Right lobe of liver (tissue), 6 donors: ENCODE measurements around the gene HDGFL2. TPM values are rescaled to one million over a fixed set of nuclear protein-coding genes. Genes with fewer than 3 reads are reported as not detected.

Source experiments
- ATAC-seq, 4 donors: fragments of 200-7000 bp; cut with Tn5 transposase; one replicate each; pipeline ENCODE4 v1.9.1; 2020; ENCODE audit warnings: mild to moderate bottlenecking in 4 of 4, moderate library complexity in 4 of 4
- DNase-seq, 3 donors: peaks; one replicate each; pipeline ENCODE4 v3.0.0-alpha.2; 2020
- H3K27ac ChIP-seq, 3 donors: fragments of 200-600 bp; one replicate each; pipeline ENCODE4 v1.8.0; 2022
- H3K27me3 ChIP-seq, 2 donors: fragments of 200-600 bp; one replicate each; pipeline ENCODE4 v1.8.0; 2022
- H3K36me3 ChIP-seq, 4 donors: fragments of 200-600 bp; sonication (generic) in 1 of 4; one replicate each; pipeline versions ENCODE4 v1.5.1 to v1.8.0; 2017 to 2022; ENCODE audit warnings: control low read depth in 1 of 4
- H3K4me1 ChIP-seq, 4 donors: fragments of 200-600 bp; sonication (generic) in 1 of 4; one replicate each; pipeline versions ENCODE4 v1.5.1 to v1.8.0; 2017 to 2022; ENCODE audit warnings: control low read depth in 1 of 4
- H3K4me3 ChIP-seq, 3 donors: fragments of 200-600 bp; one replicate each; pipeline ENCODE4 v1.8.0; 2022
- H3K9me3 ChIP-seq, 4 donors: fragments of 200-600 bp; sonication (generic) in 1 of 4; one replicate each; pipeline versions ENCODE4 v1.5.1 to v1.8.0; 2017 to 2022; ENCODE audit warnings: control low read depth in 1 of 4
- POLR2A ChIP-seq: fragments of 450-650 bp; IDR thresholded peaks from one replicate; pipeline ENCODE4 v1.6.1; 2017; ENCODE audit warnings: antibody characterized with exemption, mild to moderate bottlenecking
- WGBS: methylation state at CpG from one replicate; pipeline ENCODE4 v1.1.6; 2018; ENCODE audit warnings: low coverage, low lambda C conversion rate; ENCODE audit not compliant: insufficient coverage; ENCODE audit errors: missing lambda C conversion rate; 5-methylcytosine and 5-hydroxymethylcytosine counted together
- intact Hi-C, 2 donors: fragments of 100-400 bp; cut with DNase I; formaldehyde crosslinking; loops; one replicate each; pipeline versions ENCODE4 v1.11.2 to v1.14.1; 2022
- total RNA-seq, 6 experiments: library from RNA; depleted of rRNA in 2 of 6; stranded (reverse); fragments of >200 nt in 2 of 6; fragmentation: NEBNext Ultra II Directional in 3 of 6; extraction: Animal tissue kit (Norgen Biotek cat#: 25700) in 3 of 6; gene quantifications; one replicate each; pipeline versions ENCODE4 v1.1.0 to v1.2.4, GENCODE V29; 2016 to 2023
- TF ChIP-seq, protein P1 (sequence below), 4 donors: fragments of 200-600 bp in 3 of 4; fragments of 450-650 bp in 1 of 4; IDR thresholded peaks; one replicate each; pipeline versions ENCODE4 v1.5.1 to v1.8.0; 2016 to 2022; ENCODE audit warnings: antibody characterized with exemption in 4 of 4, mild to moderate bottlenecking in 2 of 4
- donor health status: DM: no; HTN: yes; CAD: no.
- donor health status: DM: no; HTN: no; CAD: no.
- donor health status: DM: no; HTN: no; CAD: no.
- donor health status: DM: no; HTN: yes; CAD: no.
- donor health status: DM: no; HTN: yes; CAD: no.

Gene HDGFL2
- total RNA-seq, 6 experiments from 2014 or later: 8.4 to 16.3 (median 14.0) TPM

DNA sequence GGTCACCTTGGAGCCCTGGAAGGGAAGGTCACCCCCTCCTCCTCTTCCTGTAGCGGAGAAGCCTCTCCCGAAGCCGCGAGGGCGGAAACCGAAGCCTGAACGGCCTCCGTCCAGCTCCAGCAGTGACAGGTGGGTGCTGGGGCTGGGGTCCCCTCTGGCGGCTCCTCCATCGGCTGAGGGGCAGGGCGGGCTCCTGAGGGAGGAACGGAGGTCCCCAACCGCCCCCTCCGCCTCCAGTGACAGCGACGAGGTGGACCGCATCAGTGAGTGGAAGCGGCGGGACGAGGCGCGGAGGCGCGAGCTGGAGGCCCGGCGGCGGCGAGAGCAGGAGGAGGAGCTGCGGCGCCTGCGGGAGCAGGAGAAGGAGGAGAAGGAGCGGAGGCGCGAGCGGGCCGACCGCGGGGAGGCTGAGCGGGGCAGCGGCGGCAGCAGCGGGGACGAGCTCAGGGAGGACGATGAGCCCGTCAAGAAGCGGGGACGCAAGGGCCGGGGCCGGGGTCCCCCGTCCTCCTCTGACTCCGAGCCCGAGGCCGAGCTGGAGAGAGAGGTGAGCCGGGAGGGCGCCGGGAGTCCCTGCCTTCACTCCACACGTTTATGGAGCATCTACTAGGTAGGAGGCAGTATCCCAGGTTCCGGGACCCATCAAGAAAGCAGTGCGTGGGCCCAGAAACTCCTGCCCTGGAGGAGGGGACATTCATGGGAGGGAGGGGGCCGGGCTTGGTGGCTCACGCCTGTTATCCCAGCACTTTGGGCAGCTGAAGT, 22.0 kb downstream of the HDGFL2 start:
- no peak for ATAC-seq
- WGBS: no CpG with 5 or more reads among the region's 61 CpGs

DNA sequence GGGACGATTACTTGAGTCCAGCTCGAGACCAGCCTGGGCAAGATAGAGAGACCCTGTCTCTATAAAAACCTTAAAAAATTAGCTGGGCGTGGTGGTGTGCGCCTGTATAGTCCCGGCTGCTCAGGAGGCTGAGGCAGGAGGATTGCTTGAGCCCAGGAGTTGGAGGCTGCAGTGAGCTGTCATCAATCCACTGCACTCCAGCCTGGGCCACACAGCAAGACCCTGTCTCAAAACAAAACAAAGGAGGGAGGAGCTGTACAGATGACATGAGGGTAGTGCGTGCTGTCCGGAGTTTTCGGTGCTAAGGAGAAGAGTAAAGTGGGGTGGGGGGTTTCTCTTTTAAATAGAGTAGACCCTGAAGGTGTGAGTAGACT, 22.6 kb downstream of the HDGFL2 start:
- Histone ChIP-seq H3K27me3 (no peaks in the 10 kb centered on the region), H3K36me3 (peaks cover 0 to 28% (median 6%) of the 10 kb centered on the region in 4 donors), H3K27ac (no peak overlapping the region), H3K9me3 (no peaks in the 10 kb centered on the region), H3K4me3 (no peak overlapping the region), H3K4me1 (no peaks in the 10 kb centered on the region)
- intact Hi-C loops: loop anchor here in 1 of 2 donors (10.0 kb wide), 1 partner anchor 230 kb away; no protein-coding TSS in a partner anchor
- DNase-seq (no peak), ATAC-seq (no peak)
- 92% methylated on average over 4 of the region's 8 CpGs for WGBS
- no peak for TF ChIP-seq POLR2A
- TF ChIP-seq, protein P1, sequence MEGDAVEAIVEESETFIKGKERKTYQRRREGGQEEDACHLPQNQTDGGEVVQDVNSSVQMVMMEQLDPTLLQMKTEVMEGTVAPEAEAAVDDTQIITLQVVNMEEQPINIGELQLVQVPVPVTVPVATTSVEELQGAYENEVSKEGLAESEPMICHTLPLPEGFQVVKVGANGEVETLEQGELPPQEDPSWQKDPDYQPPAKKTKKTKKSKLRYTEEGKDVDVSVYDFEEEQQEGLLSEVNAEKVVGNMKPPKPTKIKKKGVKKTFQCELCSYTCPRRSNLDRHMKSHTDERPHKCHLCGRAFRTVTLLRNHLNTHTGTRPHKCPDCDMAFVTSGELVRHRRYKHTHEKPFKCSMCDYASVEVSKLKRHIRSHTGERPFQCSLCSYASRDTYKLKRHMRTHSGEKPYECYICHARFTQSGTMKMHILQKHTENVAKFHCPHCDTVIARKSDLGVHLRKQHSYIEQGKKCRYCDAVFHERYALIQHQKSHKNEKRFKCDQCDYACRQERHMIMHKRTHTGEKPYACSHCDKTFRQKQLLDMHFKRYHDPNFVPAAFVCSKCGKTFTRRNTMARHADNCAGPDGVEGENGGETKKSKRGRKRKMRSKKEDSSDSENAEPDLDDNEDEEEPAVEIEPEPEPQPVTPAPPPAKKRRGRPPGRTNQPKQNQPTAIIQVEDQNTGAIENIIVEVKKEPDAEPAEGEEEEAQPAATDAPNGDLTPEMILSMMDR (IDR thresholded peaks at IDR 0.05): no peak

More for the DNA sequence above, 22.0 kb downstream of the HDGFL2 start:
- Histone ChIP-seq H3K36me3 (peaks cover 0 to 28% (median 6%) of the 10 kb centered on the region in 4 donors), H3K4me3 (no peak overlapping the region), H3K27ac (no peak overlapping the region), H3K4me1 (no peaks in the 10 kb centered on the region), H3K9me3 (no peaks in the 10 kb centered on the region), H3K27me3 (no peaks in the 10 kb centered on the region)
- no peak for TF ChIP-seq POLR2A
- TF ChIP-seq, protein P1 (IDR thresholded peaks at IDR 0.05): no peak
- intact Hi-C loops: loop anchor here in 1 of 2 donors (10.0 kb wide), 1 partner anchor 229 kb away; no protein-coding TSS in a partner anchor
- DNase-seq: no peak

DNA sequence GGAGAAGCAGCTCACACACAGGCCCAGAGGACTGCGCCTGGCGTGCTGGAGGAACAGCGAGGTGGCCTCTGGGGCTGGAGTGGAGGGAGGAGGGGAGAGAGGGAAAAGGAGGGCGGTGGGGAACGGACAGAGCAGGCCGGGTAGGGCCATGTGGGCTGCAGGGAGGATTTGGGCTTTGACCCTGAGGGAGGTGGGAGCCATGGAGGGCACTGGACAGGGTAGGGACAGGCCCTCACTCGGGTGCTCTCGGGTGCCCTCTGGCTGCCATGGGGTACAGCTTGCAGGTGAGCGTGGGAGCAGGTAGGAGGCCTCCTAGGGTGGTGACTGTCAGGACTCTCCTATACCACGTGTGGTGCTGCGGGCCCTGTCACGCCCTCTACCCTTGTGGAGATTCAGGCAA, 23.4 kb downstream of the HDGFL2 start:
- 85% methylated on average over 3 of the region's 12 CpGs for WGBS
- H3K9me3 ChIP-seq: no peaks in the 10 kb centered on the region
- DNase-seq (no peak), ATAC-seq (peak; percentile 44 to 57 (median 53))
- H3K4me3 ChIP-seq: no peak overlapping the region
- intact Hi-C loops: loop anchor here in 1 of 2 donors (10.0 kb wide), 1 partner anchor 231 kb away; no protein-coding TSS in a partner anchor
- TF ChIP-seq, protein P1 (IDR thresholded peaks at IDR 0.05): peak in 3 of 4 donors; percentile 19 to 40 (median 24)
- TF ChIP-seq POLR2A: no peak
- no peaks in the 10 kb centered on the region for H3K4me1 ChIP-seq
- H3K36me3 ChIP-seq: peaks cover 0 to 31% (median 6%) of the 10 kb centered on the region in 4 donors
- H3K27ac ChIP-seq: no peak overlapping the region
- no peaks in the 10 kb centered on the region for H3K27me3 ChIP-seq

DNA sequence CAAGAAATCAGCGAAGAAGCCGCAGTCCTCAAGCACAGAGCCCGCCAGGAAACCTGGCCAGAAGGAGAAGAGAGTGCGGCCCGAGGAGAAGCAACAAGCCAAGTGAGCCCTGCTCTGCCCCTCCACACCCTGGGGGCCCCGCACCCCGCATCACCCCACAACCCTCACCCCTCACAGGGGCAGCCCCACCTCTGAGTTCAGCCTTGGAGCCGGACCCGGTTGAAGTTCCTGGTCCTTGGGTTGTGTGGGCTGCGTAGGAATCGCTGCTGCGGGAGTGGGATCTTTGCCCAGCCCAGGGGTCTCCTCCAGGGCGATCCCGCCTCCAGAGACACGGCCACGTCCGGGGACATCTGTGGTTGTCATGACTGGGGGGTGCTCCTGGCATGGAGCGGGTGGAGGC, 24.2 kb downstream of the HDGFL2 start:
- peaks cover 0 to 32% (median 7%) of the 10 kb centered on the region in 4 donors for H3K36me3 ChIP-seq
- WGBS: 100% methylated on average over 2 of the region's 18 CpGs

More for the DNA sequence above, 24.2 kb downstream of the HDGFL2 start:
- DNase-seq: no peak
- H3K4me3 ChIP-seq: no peak overlapping the region
- ATAC-seq: no peak
- no peaks in the 10 kb centered on the region for H3K27me3 ChIP-seq
- H3K9me3 ChIP-seq: no peaks in the 10 kb centered on the region
- TF ChIP-seq, protein P1 (IDR thresholded peaks at IDR 0.05): no peak
- TF ChIP-seq POLR2A: no peak
- no peaks in the 10 kb centered on the region for H3K4me1 ChIP-seq
- intact Hi-C loops: loop anchor here in 1 of 2 donors (10.0 kb wide), 1 partner anchor 232 kb away; no protein-coding TSS in a partner anchor
- H3K27ac ChIP-seq: no peak overlapping the region
